ENCODE results near the gene RHEB. TPM values are rescaled to one million over a fixed set of nuclear protein-coding genes. Genes with fewer than 3 reads are reported as not detected.

RHEB gene
- total and polyA plus RNA-seq, 2 experiments from 2014 or later: 101 to 239 TPM

GRCh38 chr7:151515276-151515565, 4.5 kb downstream of the RHEB start (continued):
- TF ChIP-seq ETS1 (IDR thresholded peaks at IDR 0.05) (no peak), NANOG (IDR thresholded peaks at IDR 0.05; ENCODE audit: borderline replicate concordance) (no peak)

GRCh38 chr7:151514461-151515275, 5.0 kb downstream of the RHEB start:
- peaks cover 61% of the 10 kb centered on the region for H3K4me1 ChIP-seq (ENCODE audit: insufficient read depth)
- no peak overlapping the region for H2AFZ ChIP-seq
- no peak overlapping the region for H3K4me2 ChIP-seq
- H3K36me3 Mint-ChIP-seq (ENCODE audit: low read depth): 0 out of 3 replicates have a peak, but pooled peaks cover 4% of the 10 kb centered on the region
- ATAC-seq (no peak), DNase-seq (ENCODE audit: low spot score) (no peak)
- no peak overlapping the region for H3K4me3 Mint-ChIP-seq
- H3K9me2 ChIP-seq (ENCODE audit: insufficient read depth): no peaks in the 10 kb centered on the region
- H3K27me3 Mint-ChIP-seq (ENCODE audit: insufficient read depth, low read depth, poor library complexity): peaks cover 20% of the 10 kb centered on the region
- H3K79me2 ChIP-seq (replicated peaks; ENCODE audit: insufficient read depth): peaks cover 93% of the 10 kb centered on the region
- no peak overlapping the region for H3K27ac ChIP-seq (ENCODE audit: low read depth)
- H3K9me3 Mint-ChIP-seq: peaks cover 4% of the 10 kb centered on the region; the same call in 2 of the 3 replicates
- H3K4me3 ChIP-seq: no peak overlapping the region
- H3K4me1 Mint-ChIP-seq: peaks cover 61% of the 10 kb centered on the region
- peaks cover 4% of the 10 kb centered on the region; the same call in 1 of the 2 replicates for H3F3A ChIP-seq (replicated peaks; ENCODE audit: low read depth)
- H3K27ac Mint-ChIP-seq: no peak overlapping the region; the same call in 1 of the 2 replicates
- peaks cover 91% of the 10 kb centered on the region for H4K20me1 ChIP-seq (replicated peaks; ENCODE audit: insufficient read depth)
- no peak for TF ChIP-seq CREB1 (CRISPR knock-in tag; IDR thresholded peaks at IDR 0.05; ENCODE audit: low read depth)
- no peaks in the 10 kb centered on the region for H3K27me3 ChIP-seq (ENCODE audit: insufficient read depth)
- H3K36me3 ChIP-seq (ENCODE audit: insufficient read depth): no peaks in the 10 kb centered on the region

- H3K36me3 Mint-ChIP-seq (ENCODE audit: low read depth): no peaks in the 10 kb centered on the region
- Histone ChIP-seq H3K36me3 (ENCODE audit: insufficient read depth) (no peaks in the 10 kb centered on the region), H3K79me2 (replicated peaks; ENCODE audit: insufficient read depth) (peaks cover 100% of the 10 kb centered on the region), H3K27me3 (ENCODE audit: insufficient read depth) (no peaks in the 10 kb centered on the region), H3K27ac (ENCODE audit: low read depth) (no peak overlapping the region), H3K9me2 (ENCODE audit: insufficient read depth) (no peaks in the 10 kb centered on the region), H3K4me3 (no peak overlapping the region), H3F3A (replicated peaks; ENCODE audit: low read depth) (no peaks in the 10 kb centered on the region), H2AFZ (no peak overlapping the region), H4K20me1 (replicated peaks; ENCODE audit: insufficient read depth) (peaks cover 98% of the 10 kb centered on the region), H3K4me2 (no peak overlapping the region), H3K4me1 (ENCODE audit: insufficient read depth) (peaks cover 74% of the 10 kb centered on the region)
- ATAC-seq (no peak), DNase-seq (ENCODE audit: low spot score) (no peak)
- peaks cover 13% of the 10 kb centered on the region for H3K27me3 Mint-ChIP-seq (ENCODE audit: insufficient read depth, low read depth, poor library complexity)
- TF ChIP-seq STAT1 (IDR thresholded peaks at IDR 0.05; ENCODE audit: unreplicated experiment) (no peak), JUNB (IDR thresholded peaks at IDR 0.05; ENCODE audit: unreplicated experiment) (no peak), CREB1 (CRISPR knock-in tag; IDR thresholded peaks at IDR 0.05; ENCODE audit: low read depth) (no peak), ZNF331 (CRISPR knock-in tag; IDR thresholded peaks at IDR 0.05; ENCODE audit: low read depth) (no peak), EZH2 (IDR thresholded peaks at IDR 0.05; ENCODE audit: low read depth, unreplicated experiment) (no peak), ETS1 (IDR thresholded peaks at IDR 0.05) (no peak), REST (IDR thresholded peaks at IDR 0.05; ENCODE audit: unreplicated experiment) (no peak), POLR2AphosphoS5 (IDR thresholded peaks at IDR 0.05; ENCODE audit: low read depth) (no peak), ZNF114 (CRISPR knock-in tag; IDR thresholded peaks at IDR 0.05) (no peak)
- peaks cover 74% of the 10 kb centered on the region for H3K4me1 Mint-ChIP-seq
- H3K4me3 Mint-ChIP-seq: no peak overlapping the region
- no peak overlapping the region for H3K27ac Mint-ChIP-seq
- no peaks in the 10 kb centered on the region; the same call in 1 of the 3 replicates for H3K9me3 Mint-ChIP-seq
These were observed 6.6 kb downstream of the RHEB start for GRCh38 chr7:151513133-151513532.

Data from GM23338 (cell line).